Globus pallidus (tissue), 1 donor: Measurements from ENCODE around the gene FXYD7.

Source experiments
- DNase-seq: peaks from one replicate; pipeline ENCODE4 v3.0.0-alpha.2; 2015; ENCODE audit warnings: low spot score

FXYD7 gene

DNA sequence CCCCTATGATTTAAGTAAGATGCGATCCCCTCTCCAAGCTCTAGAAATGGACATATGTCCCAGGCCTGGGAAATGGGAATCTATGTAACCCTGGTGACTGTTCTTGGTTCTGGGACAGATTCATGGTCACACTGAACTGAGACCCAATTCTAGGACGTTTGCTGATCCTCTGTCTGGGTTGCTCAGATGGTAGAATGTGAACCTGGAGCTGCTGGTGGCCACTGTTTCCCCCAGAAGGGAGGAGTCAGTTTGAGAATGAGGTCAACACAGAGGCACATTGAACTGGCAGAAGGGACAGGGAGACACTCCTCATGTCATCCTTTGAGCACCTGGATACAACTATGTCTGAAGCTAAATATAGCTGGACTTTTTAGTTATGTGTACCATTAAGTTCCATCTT lies 56.4 kb downstream of the FXYD7 start:
- no peak for DNase-seq

DNA sequence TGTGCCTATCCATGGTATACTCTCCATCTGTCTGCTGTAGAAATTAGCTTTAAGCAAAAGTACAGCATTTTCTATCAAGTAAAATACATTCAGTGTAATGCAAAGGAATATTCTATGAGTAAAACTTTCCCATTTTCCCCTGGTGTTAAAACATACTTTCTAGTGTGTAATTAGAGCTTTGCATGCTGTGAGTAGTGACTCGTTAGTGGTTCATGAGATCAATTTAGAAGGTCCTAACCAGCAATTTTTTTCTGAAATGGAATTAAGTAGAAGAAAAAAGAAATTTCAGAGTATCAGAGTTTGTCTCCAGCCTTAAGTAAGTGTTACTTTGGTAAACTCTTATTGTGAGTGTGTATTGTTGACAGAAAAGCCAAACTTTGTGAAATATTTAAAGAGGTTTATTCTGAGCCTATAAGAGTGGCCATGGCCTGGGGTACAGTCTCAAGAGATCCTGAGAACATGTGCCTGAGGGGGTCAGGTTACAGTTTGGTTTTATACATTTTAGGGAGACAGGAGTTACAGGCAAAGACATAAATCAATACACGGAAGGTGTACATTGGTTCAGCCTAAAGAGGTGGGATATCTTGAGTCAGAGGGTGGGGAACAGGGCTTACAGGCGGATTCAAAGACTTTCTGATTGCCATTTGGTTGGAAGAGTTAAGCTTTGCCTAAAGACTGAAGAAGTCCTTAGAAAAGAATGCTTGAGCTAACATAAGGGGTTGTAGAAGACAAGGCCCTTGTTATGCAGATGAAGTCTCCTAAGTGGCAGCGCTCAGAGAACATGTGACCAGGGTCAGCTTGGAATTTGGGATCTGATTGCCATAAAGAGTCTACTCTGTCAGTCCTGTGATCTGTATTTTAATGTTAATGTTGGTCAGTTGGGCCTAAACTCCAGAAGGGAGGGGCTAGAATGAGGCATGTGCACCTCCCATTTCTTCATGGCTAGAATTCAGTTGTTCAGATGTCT lies 60.0 kb downstream of the FXYD7 start:
- DNase-seq, result no peak
